Kidney epithelial cell (primary cell): Measurements from ENCODE around the gene SUN5. TPM values are rescaled to one million over a fixed set of nuclear protein-coding genes. Genes with fewer than 3 reads are reported as not detected.

Experiments used
- DNase-seq: peaks from one replicate; pipeline ENCODE4 v3.0.0-alpha.2; 2010; ENCODE audit warnings: low read depth
- H3K27me3 ChIP-seq: 2 replicates; pipeline ENCODE4 v1.6.0; 2011; ENCODE audit warnings: low read length; ENCODE audit not compliant: control insufficient read depth, insufficient read depth
- H3K36me3 ChIP-seq: 2 replicates; pipeline ENCODE4 v1.5.1; 2011; ENCODE audit warnings: low read length; ENCODE audit not compliant: control insufficient read depth, insufficient read depth
- H3K4me3 ChIP-seq: 2 replicates; pipeline ENCODE4 v1.5.1; 2011; ENCODE audit warnings: low read depth, mild to moderate bottlenecking, control low read depth, low read length
- CTCF ChIP-seq: IDR thresholded peaks from 2 replicates; pipeline ENCODE4 v1.5.1; 2011; ENCODE audit warnings: mild to moderate bottlenecking, moderate library complexity, low read length, control low read depth, inconsistent platforms; ENCODE audit not compliant: insufficient read depth, poor library complexity, severe bottlenecking
- total RNA-seq: library from RNA; depleted of rRNA; stranded (reverse); fragments of >200 nt; gene quantifications from 2 replicates; pipeline ENCODE4 v1.2.3, GENCODE V29; 2015

SUN5 gene
- total RNA-seq, 1 donor from 2014 or later = not detected

- H3K36me3 ChIP-seq = no peaks in the 10 kb centered on the region
- DNase-seq = no peak
- H3K27me3 ChIP-seq = no peaks in the 10 kb centered on the region
Measured at GRCh38 chr20:32991792-32992641, 12.2 kb downstream of the SUN5 start.

GRCh38 chr20:32991383-32991782 is 12.8 kb downstream of the SUN5 start:
- H3K4me3 ChIP-seq = no peak overlapping the region
- TF ChIP-seq CTCF = no peak
- no peaks in the 10 kb centered on the region for H3K27me3 ChIP-seq
- no peak for DNase-seq
- no peaks in the 10 kb centered on the region for H3K36me3 ChIP-seq

More at GRCh38 chr20:32991792-32992641, 12.2 kb downstream of the SUN5 start:
- no peak overlapping the region for H3K4me3 ChIP-seq
- no peak for TF ChIP-seq CTCF

GRCh38 chr20:32990426-32990825 is 13.8 kb downstream of the SUN5 start:
- no peaks in the 10 kb centered on the region for H3K36me3 ChIP-seq
- no peak overlapping the region for H3K4me3 ChIP-seq
- no peaks in the 10 kb centered on the region for H3K27me3 ChIP-seq
- no peak for DNase-seq
- TF ChIP-seq CTCF = no peak

DNA sequence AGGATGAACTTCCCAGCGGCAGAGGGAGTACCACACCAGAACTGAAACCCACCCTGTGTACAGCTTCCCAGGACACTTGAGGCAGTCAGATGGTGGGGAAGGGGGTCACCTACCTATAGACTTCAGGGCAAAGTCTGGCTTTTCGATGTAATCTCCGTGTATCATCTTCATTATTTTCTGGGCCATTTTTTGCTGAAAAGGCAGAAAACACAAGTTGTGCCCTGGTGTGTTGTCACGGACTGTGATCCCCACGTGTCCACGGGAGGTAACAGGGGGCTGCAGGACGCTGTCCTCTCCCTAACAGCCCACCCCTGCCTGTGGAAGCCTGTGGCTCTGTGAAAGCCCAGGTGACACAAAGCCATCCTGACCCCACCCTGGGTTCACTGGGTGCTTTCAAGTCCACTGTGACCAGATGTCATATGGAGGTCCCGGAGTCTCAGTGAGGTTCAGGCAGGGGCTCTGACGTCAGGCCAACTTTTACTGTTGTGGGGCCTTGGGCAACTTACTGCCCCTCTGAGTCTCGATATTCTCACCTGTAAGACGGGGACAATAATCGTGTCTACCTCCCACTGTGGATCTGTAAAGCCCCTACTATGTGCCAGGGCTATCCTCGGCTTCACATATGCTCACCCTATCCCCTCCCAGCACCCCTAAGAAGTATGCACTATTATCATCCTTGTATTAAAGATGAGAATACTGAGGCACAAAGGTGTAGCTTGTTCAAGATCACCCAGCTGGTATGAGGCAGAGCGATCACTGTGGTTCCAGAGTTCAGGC is 14.5 kb downstream of the SUN5 start:
- Histone ChIP-seq H3K4me3 (no peak overlapping the region), H3K27me3 (no peaks in the 10 kb centered on the region), H3K36me3 (no peaks in the 10 kb centered on the region)
- no peak for DNase-seq
- TF ChIP-seq CTCF = no peak

DNA sequence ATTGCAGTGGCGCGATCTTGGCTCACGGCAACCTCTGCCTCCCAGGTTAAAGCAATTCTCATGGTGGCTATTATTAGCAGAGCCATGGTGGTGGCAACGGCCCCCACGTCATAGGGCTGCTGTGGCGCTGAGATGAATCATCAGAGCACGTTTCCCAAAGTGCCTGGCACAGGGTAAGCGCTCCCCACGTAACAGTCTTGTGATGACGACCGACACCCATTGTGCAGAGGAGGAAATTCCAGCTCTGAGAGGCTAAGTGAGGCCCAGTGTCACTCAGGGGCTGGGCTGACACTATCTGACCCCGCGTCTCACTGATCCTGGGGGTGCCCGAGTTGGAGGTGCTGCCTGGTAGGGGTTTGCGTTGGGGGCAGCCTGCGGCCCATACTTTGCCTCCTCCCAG is 16.2 kb downstream of the SUN5 start:
- no peak for TF ChIP-seq CTCF
- Histone ChIP-seq H3K36me3 (no peaks in the 10 kb centered on the region), H3K27me3 (no peaks in the 10 kb centered on the region), H3K4me3 (no peak overlapping the region)
- no peak for DNase-seq
